CD4-positive, alpha-beta T cell (primary cell): Measurements from ENCODE around the gene CCDC73. TPM values are rescaled to one million over a fixed set of nuclear protein-coding genes. Genes with fewer than 3 reads are reported as not detected.

Experiments
- ATAC-seq: fragments of 200-7000 bp; cut with Tn5 transposase; one replicate; pipeline ENCODE4 v1.10.0; 2022; ENCODE audit warnings: mild to moderate bottlenecking; ENCODE audit not compliant: poor library complexity
- CTCF ChIA-PET: fragments of 350-600 bp; sonication (Branson Sonifier 250); formaldehyde crosslinking; loops from one replicate; lab custom pipeline; 2021; ENCODE audit warnings: antibody characterized with exemption, inconsistent platforms; lab: Charles Lee
- POLR2A ChIA-PET: fragments of 350-600 bp; sonication (Branson Sonifier 250); formaldehyde crosslinking; loops from one replicate; lab custom pipeline; 2021; ENCODE audit warnings: antibody characterized with exemption, inconsistent platforms; lab: Charles Lee
- DNase-seq, 14 experiments: peaks; one replicate each; pipeline ENCODE4 v3.0.0-alpha.2; 2013 to 2020; ENCODE audit warnings: mixed read lengths in 2 of 14
- H3K27ac ChIP-seq, 2 donors: one replicate each; pipeline versions ENCODE4 v1.5.1 to v1.7.0; 2013; ENCODE audit warnings: low read length in 2 of 2, low read depth in 1 of 2, mild to moderate bottlenecking in 1 of 2
- H3K27me3 ChIP-seq, 2 experiments: 1 replicate in 1 of 2; 2 replicates in 1 of 2; pipeline versions ENCODE4 v1.6.1 to v1.7.0; 2013; ENCODE audit warnings: low read length in 2 of 2, control low read depth in 1 of 2, mild to moderate bottlenecking in 1 of 2, moderate library complexity in 1 of 2; ENCODE audit not compliant: insufficient read depth in 2 of 2, control insufficient read depth in 1 of 2
- H3K36me3 ChIP-seq: one replicate; pipeline ENCODE4 v1.6.1; 2013; ENCODE audit warnings: low read length, control low read depth; ENCODE audit not compliant: insufficient read depth
- H3K4me1 ChIP-seq: one replicate; pipeline ENCODE4 v1.6.1; 2013; ENCODE audit warnings: low read length, control low read depth; ENCODE audit not compliant: insufficient read depth
- H3K4me3 ChIP-seq: one replicate; pipeline ENCODE4 v1.5.1; 2013; ENCODE audit warnings: mild to moderate bottlenecking, low read length, moderate library complexity
- H3K9me3 ChIP-seq, 2 experiments: 1 replicate in 1 of 2; 2 replicates in 1 of 2; pipeline versions ENCODE4 v1.6.1 to v1.7.0; 2013; ENCODE audit warnings: low read length in 2 of 2, mild to moderate bottlenecking in 2 of 2, control low read depth in 1 of 2, moderate library complexity in 1 of 2; ENCODE audit not compliant: control insufficient read depth in 1 of 2, insufficient read depth in 1 of 2
- H3K27ac Mint-ChIP-seq: one replicate; pipeline ENCODE4 v1.8.0; 2020; ENCODE audit warnings: mixed read lengths
- H3K27me3 Mint-ChIP-seq: one replicate; pipeline ENCODE4 v1.8.0; 2021; ENCODE audit warnings: mixed read lengths
- H3K36me3 Mint-ChIP-seq: one replicate; pipeline ENCODE4 v1.8.0; 2021; ENCODE audit warnings: low read depth, mixed read lengths
- H3K4me1 Mint-ChIP-seq: one replicate; pipeline ENCODE4 v1.8.0; 2021; ENCODE audit warnings: low read depth, mixed read lengths
- H3K4me3 Mint-ChIP-seq: one replicate; pipeline ENCODE4 v1.8.0; 2020; ENCODE audit warnings: mild to moderate bottlenecking, mixed read lengths
- H3K9me3 Mint-ChIP-seq: one replicate; pipeline ENCODE4 v1.8.0; 2020; ENCODE audit warnings: mixed read lengths
- CTCF ChIP-seq: fragments of 200-600 bp; IDR thresholded peaks from one replicate; pipeline ENCODE4 v1.8.0; 2022; ENCODE audit warnings: antibody characterized with exemption, mild to moderate bottlenecking
- intact Hi-C, 2 experiments: fragments of 100-400 bp; cut with DNase I in 1 of 2; cut with micrococcal nuclease in 1 of 2; formaldehyde crosslinking; loops; one replicate each; pipeline versions ENCODE4 v1.15.1 to v1.9.0; 2023 to 2025; cut with DNase I, micrococcal nuclease
- total RNA-seq, 174 experiments: library from RNA in 2 of 174; stranded (reverse) in 2 of 174; gene quantifications; one replicate each; pipeline ENCODE4 v1.2.3 and lab custom pipeline; 2021 to 2026

CCDC73 gene
- total RNA-seq, 2 experiments from 2014 or later: not detected

- Mint-ChIP-seq H3K27me3 (peaks cover 15% of the 10 kb centered on the region), H3K4me3 (no peak overlapping the region), H3K9me3 (no peaks in the 10 kb centered on the region), H3K4me1 (no peaks in the 10 kb centered on the region), H3K27ac (no peak overlapping the region), H3K36me3 (no peaks in the 10 kb centered on the region)
- Histone ChIP-seq H3K36me3 (no peaks in the 10 kb centered on the region), H3K4me3 (no peak overlapping the region), H3K27me3 (no peaks in the 10 kb centered on the region), H3K9me3 (no peaks in the 10 kb centered on the region), H3K4me1 (no peaks in the 10 kb centered on the region), H3K27ac (no peak overlapping the region)
- POLR2A ChIA-PET: interaction anchor here (0.9 kb wide), 1 partner anchor 16 kb away, joined by 3 read pairs; the partner anchor contains the start of gene EIF3M
- DNase-seq: no peak
- CTCF ChIA-PET: no interaction called here
- ATAC-seq: no peak
- intact Hi-C loops: no loop called here
- TF ChIP-seq CTCF: no peak
Measured at GRCh38 chr11:32567154-32567553, 227.3 kb downstream of the CCDC73 start.

- Histone ChIP-seq H3K27me3 (no peaks in the 10 kb centered on the region), H3K27ac (no peak overlapping the region), H3K9me3 (no peaks in the 10 kb centered on the region), H3K4me3 (no peak overlapping the region), H3K4me1 (no peaks in the 10 kb centered on the region), H3K36me3 (no peaks in the 10 kb centered on the region)
- intact Hi-C loops: no loop called here
- ChIA-PET CTCF (no interaction called here), POLR2A (no interaction called here)
- no peaks in the 10 kb centered on the region for H3K9me3 Mint-ChIP-seq
- no peak for DNase-seq
- peaks cover 12% of the 10 kb centered on the region for H3K27me3 Mint-ChIP-seq
- no peaks in the 10 kb centered on the region for H3K4me1 Mint-ChIP-seq
- H3K27ac Mint-ChIP-seq: no peak overlapping the region
- no peaks in the 10 kb centered on the region for H3K36me3 Mint-ChIP-seq
- no peak overlapping the region for H3K4me3 Mint-ChIP-seq
- no peak for ATAC-seq
- no peak for TF ChIP-seq CTCF
Measured at GRCh38 chr11:32566517-32566916, 227.9 kb downstream of the CCDC73 start.

- no peaks in the 10 kb centered on the region for H3K4me1 ChIP-seq
- ChIA-PET CTCF (no interaction called here), POLR2A (no interaction called here)
- H3K27ac ChIP-seq: no peak overlapping the region
- Mint-ChIP-seq H3K9me3 (no peaks in the 10 kb centered on the region), H3K4me3 (no peak overlapping the region), H3K4me1 (no peaks in the 10 kb centered on the region), H3K27me3 (no peaks in the 10 kb centered on the region), H3K27ac (no peak overlapping the region), H3K36me3 (no peaks in the 10 kb centered on the region)
- intact Hi-C loops: no loop called here
- DNase-seq: no peak
- H3K36me3 ChIP-seq: no peaks in the 10 kb centered on the region
- no peak overlapping the region for H3K4me3 ChIP-seq
- no peak for ATAC-seq
- H3K9me3 ChIP-seq: no peaks in the 10 kb centered on the region
- no peak for TF ChIP-seq CTCF
- no peaks in the 10 kb centered on the region for H3K27me3 ChIP-seq
Measured at GRCh38 chr11:32563600-32563959, 230.9 kb downstream of the CCDC73 start.
